Left ventricle myocardium superior (tissue), 1 donor: ENCODE data around the gene PERM1. TPM values are rescaled to one million over a fixed set of nuclear protein-coding genes. Genes with fewer than 3 reads are reported as not detected.

Experiments used
- ATAC-seq: fragments of 200-7000 bp; cut with Tn5 transposase; one replicate; pipeline ENCODE4 v1.9.1; 2020; ENCODE audit warnings: mild to moderate bottlenecking, moderate library complexity
- DNase-seq: peaks from one replicate; pipeline ENCODE4 v3.0.0-alpha.2; 2020
- intact Hi-C: fragments of 100-400 bp; cut with micrococcal nuclease; formaldehyde crosslinking; loops from one replicate; pipeline ENCODE4 v1.11.0; 2022
- total RNA-seq: library from RNA; stranded (reverse); fragmentation: NEBNext Ultra II Directional; extraction: Animal tissue kit (Norgen Biotek cat#: 25700); gene quantifications from one replicate; pipeline ENCODE4 v1.2.1, GENCODE V29; 2021
- donor health status: DM: no; HTN: yes; CAD: no; lungs with severe emphysema.

Gene PERM1
- total RNA-seq, 1 donor from 2014 or later: 187 TPM

DNA sequence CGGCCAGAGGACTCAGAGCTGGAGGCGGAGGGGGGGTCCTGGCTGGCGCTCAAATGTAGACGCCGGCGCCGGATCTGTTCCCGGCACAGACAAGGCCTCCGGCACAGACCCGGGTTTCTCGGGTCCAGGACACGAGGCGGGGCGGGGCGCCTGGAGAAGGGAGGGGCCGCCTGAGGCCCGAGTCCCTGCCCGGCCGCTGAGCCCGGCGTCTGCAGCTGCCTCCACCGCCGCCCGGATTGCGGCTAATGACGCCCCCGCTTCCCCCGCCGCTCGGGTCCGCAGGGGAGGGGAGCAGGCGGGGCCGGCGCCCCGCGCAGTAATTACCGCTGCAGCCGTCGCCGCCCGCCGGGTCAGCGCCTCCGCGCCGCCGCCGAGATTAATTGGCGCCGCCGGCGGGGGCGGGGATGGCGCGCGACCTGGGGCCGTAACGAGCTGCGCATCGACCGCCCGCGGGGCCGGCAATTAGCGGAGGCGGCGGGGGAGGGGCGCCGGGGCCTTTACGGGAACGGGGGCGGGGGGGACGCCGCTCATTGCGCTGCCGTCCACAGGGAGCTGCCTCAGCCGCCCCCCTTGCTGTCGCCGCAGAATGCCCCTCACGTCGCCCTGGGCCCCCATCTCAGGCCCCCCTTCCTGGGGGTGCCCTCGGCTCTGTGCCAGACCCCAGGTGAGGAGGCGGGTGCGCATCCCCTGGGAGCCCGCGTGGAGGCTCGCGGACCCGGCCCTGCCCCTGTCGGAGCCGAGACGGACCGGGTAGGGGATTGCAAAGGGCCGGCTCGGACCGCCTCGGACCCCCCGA lies 40.1 kb downstream of the PERM1 start:
- peak; percentile 86 for DNase-seq
- intact Hi-C loops: no loop called here
- ATAC-seq: peak; percentile 59

- intact Hi-C loops: no loop called here
- DNase-seq (no peak), ATAC-seq (no peak)
These were observed 40.8 kb downstream of the PERM1 start for GRCh38 chr1:941015-941587.

- intact Hi-C loops: no loop called here
- ATAC-seq: peak; percentile 52
- peak; percentile 79 for DNase-seq
These were observed 41.5 kb downstream of the PERM1 start for GRCh38 chr1:940107-941014.

- ATAC-seq: no peak
- no peak for DNase-seq
- intact Hi-C loops: no loop called here
These were observed 42.3 kb downstream of the PERM1 start for GRCh38 chr1:939511-940106.

DNA sequence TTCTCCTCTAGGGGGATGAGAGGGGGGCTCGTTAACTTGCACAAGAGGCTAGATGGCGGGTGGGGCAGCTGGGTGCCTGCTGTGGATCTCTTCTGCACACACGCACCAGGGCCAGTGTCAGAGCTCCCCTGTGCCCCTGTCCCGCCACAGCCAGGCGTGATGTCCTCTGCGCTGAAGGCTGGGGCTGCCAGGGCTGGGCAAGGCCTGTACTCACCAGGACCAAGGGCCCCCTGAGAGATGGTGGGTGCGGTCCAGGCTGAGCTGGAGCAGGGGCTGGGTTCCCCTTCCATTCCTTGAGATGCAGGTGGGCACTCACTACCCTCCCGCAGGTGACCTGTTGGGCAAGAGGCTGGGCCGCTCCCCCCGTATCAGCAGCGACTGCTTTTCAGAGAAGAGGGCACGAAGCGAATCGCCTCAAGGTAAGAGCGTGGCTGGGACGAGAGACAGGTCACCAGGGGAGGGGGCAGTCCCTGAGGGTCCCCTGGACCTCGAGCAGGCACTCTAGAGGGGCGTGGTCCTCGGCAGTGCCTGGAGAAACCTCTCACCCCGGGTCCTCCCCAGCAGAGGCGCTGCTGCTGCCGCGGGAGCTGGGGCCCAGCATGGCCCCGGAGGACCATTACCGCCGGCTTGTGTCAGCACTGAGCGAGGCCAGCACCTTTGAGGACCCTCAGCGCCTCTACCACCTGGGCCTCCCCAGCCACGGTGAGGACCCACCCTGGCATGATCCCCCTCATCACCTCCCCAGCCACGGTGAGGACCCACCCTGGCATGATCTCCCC lies 43.0 kb downstream of the PERM1 start:
- DNase-seq: no peak
- intact Hi-C loops: no loop called here
- ATAC-seq: no peak

DNA sequence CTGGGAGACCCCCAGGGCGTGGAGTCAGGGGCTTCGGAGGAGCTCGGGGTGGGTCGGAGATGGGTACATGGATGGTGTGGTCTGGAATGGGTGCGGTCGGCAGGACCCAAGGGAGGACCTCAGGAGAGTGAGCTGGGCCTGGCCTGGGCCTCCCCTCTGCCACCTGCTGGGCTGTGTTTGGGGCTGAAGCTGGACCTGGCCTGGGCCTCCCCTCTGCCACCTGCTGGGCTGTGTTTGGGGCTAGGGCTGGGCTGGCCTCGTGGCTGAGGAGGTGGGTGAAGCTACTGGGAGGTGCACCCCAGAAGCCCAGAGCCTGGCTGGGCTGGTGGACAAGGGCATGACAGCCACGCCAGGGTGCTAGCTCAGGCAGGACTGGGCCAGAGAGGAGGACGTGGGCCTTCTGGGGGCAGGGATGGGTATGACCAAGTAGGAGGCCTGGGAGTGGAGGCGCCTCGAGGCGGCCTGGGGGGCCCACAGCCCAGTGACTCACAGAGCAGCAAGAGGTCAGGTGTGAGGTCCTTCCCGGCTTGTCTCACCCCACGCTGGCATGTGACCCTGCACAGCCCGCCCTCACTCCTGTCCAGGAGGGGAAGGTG lies 43.7 kb downstream of the PERM1 start:
- intact Hi-C loops: no loop called here
- peak; percentile 49 for ATAC-seq

DNA sequence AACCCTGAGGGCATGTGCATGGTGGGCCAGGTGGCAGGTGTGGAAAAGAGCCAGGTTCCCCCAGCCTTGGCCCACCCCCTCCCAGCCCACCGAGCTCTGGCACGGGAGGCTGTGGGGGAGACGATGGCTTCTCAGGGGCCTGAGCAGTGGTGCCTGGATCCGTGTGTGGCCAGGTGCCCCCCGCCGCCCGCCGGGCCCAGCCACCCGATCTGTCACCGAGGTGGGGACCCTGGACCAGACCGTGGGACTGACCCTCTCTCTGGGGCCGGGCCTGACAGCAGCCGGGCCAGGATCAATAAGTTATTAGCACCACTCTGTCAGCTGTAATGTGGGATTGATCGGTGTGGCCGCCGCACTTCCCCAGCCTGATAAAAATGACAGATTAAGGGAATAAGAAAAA lies 44.4 kb downstream of the PERM1 start:
- intact Hi-C loops: no loop called here
- DNase-seq: no peak

More for the DNA sequence above, 43.7 kb downstream of the PERM1 start:
- peak; percentile 69 for DNase-seq

GRCh38 chr1:936348-937264 lies 45.3 kb downstream of the PERM1 start:
- DNase-seq (no peak), ATAC-seq (no peak)
- intact Hi-C loops: no loop called here

More for the DNA sequence above, 44.4 kb downstream of the PERM1 start:
- no peak for ATAC-seq

DNA sequence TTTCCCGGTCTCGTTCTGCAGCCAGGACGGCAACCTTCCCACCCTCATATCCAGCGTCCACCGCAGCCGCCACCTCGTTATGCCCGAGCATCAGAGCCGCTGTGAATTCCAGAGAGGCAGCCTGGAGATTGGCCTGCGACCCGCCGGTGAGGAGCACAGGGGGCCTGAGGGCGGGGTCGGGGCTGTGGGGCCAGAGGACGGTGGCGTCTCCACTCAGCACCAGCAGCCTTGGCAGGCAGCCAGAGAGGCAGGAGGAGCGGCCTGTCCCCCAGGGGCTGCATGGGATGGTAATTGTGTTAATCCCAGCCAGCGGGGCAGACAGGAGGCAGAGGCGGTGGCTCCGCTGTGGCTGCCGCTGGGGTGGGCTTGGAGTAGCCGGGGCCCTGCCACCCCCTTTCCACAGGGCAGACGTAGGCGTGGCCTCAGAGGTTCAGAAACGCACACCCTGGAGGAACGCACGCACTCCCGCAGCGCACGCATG lies 46.1 kb downstream of the PERM1 start:
- no peak for ATAC-seq
- DNase-seq: peak; percentile 65
- intact Hi-C loops: no loop called here

DNA sequence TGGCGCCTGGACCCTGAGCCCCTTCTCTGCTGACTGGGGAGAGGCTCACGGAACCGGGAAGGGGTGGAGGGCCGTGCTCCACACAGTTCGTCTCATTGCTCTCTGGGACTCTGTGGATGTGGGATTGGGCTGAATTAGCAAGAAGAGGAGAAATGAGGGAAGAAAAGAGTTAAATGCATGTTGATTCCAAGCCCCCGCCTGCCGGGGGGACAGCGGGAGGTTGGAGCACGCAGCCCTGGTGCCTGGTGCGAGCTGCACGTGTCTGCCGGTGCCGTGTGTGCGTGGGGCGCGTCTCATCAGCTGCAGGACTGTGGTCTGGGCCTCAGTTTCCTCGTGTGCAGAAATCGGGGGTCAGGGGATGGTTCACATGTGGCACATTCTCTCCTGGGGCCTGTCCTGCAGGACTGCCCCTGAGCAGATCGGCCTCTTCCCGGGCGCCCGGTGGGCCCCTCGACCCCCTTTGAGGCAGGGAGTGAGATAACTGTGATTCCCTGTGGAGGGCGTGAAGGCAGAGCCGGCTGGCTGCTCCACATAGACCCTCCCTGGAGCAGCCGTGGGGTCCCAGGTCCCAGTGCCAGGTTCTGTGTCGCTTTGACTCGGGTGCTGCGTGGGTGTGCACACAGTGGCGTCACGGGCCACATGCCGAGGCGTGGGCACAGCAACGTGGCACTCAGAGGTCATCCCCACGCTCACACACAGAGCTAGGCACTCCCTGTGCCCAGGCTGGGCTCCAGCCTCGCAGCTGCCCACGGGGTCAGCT lies 46.7 kb downstream of the PERM1 start:
- intact Hi-C loops: no loop called here
- DNase-seq: no peak
- no peak for ATAC-seq

- intact Hi-C loops: no loop called here
- DNase-seq (no peak), ATAC-seq (no peak)
These were observed 48.3 kb downstream of the PERM1 start for GRCh38 chr1:933603-933940.

DNA sequence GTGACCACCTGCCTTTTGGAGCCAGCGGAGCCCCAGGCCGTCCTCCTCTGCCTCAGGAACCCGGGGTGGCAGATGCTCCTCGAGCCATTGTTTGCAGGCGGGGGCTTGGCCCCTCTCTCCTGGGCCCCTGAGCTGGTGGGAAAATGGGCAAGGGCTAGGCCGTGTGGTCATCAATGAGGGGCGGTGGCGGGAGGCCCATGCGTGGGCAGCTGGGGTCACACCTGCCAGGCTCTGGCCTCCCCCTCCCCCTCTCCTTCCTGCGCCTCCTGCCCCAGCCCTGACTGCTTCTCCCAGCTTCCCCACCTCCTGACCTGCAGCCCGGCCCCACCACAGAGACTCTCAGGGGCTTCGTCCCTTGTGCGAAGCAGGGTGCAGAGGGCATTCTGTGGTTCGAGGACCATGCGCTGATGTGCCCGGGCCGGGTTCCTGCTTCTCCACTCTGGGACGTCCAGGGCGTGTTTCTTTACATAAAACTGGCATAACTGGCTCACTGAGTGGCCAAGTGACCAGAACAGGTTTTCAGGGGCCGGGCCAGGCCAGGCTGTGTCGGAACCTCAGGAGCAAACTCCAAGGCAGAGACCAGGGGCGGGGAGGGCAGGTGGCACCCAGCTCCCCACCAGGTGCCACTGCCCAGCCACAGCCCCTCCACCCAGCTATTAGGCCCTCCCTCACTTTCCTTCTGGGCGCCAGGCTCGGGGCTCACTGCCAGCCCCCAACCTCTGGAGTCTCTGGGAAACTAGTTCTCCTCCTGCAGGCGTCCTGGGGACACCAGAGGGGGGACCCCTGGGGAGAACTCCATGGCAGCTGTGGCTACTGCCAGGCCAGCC lies 48.9 kb downstream of the PERM1 start:
- DNase-seq: no peak
- no peak for ATAC-seq
- intact Hi-C loops: no loop called here

- ATAC-seq: no peak
These were observed 49.8 kb downstream of the PERM1 start for GRCh38 chr1:932173-932510.

GRCh38 chr1:931380-932172 lies 50.3 kb downstream of the PERM1 start:
- no peak for ATAC-seq
- intact Hi-C loops: no loop called here
- DNase-seq: no peak

More at GRCh38 chr1:932173-932510, 49.8 kb downstream of the PERM1 start:
- no peak for DNase-seq
- intact Hi-C loops: no loop called here

DNA sequence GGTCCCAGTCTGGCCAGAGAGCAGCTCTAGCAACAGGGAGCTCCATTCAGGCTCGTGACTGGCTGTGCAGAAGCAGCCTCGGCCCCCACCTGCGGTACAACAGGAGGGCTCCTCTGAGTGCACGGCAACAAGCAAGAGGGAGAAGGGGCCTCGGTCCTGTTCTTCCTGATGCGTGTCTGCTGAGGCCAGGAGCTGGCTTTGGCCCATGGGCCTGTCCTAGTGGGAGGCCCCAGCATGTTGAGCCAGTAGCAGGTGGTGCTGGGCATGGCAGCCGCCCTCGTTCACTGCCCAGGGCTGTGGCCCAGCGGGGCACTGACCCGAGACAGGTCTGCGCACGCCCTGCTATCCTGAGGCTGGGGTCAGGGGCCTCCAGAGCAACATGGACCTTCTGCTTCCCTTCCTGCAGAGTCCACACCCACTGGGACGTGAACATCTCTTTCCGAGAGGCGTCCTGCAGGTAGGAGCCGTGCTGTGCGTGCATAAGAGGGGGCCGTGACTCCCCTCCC lies 51.2 kb downstream of the PERM1 start:
- no peak for DNase-seq
- ATAC-seq: no peak
- intact Hi-C loops: no loop called here
